ENCODE results near the gene JPH2.

Gene JPH2

GRCh38 chr20:44203161-44203560 is 16.2 kb upstream of the JPH2 start:
- DNase-seq (no peak), ATAC-seq (ENCODE audit: insufficient read depth, low read depth) (no peak)
- H3K36me3 ChIP-seq (ENCODE audit: insufficient read depth, low read length), result peaks cover 70% of the 10 kb centered on the region
- H3K27me3 ChIP-seq (ENCODE audit: insufficient read depth, low read length, poor library complexity), result no peaks in the 10 kb centered on the region
- H3K9ac ChIP-seq (ENCODE audit: low read depth, low read length), result no peak overlapping the region
- H3K4me1 ChIP-seq (ENCODE audit: insufficient read depth, low read length), result peaks cover 2% of the 10 kb centered on the region
- peaks cover 47% of the 10 kb centered on the region for H4K20me1 ChIP-seq (ENCODE audit: insufficient read depth, low read length)
- no peak overlapping the region for H3K4me2 ChIP-seq (ENCODE audit: insufficient read depth, low read length)
- no peak overlapping the region for H3K4me3 ChIP-seq (ENCODE audit: low read depth in 1 of 2, low read length in 2 of 2)
- H3K79me2 ChIP-seq (ENCODE audit: insufficient read depth, low read length), result peaks cover 61% of the 10 kb centered on the region
- no peaks in the 10 kb centered on the region for H3K9me3 ChIP-seq (ENCODE audit: insufficient read depth, low read length, severe bottlenecking)
- H2AFZ ChIP-seq (ENCODE audit: low read depth, low read length), result no peak overlapping the region
- TF ChIP-seq CTCF (IDR thresholded peaks at IDR 0.05; ENCODE audit: borderline replicate concordance, extremely low read depth, low read length, poor library complexity, severe bottlenecking), result no peak
- no peak for TF ChIP-seq EZH2 (IDR thresholded peaks at IDR 0.05; ENCODE audit: borderline replicate concordance, low read depth, low read length, severe bottlenecking)
- no peak overlapping the region for H3K27ac ChIP-seq (ENCODE audit: low read length)

DNA sequence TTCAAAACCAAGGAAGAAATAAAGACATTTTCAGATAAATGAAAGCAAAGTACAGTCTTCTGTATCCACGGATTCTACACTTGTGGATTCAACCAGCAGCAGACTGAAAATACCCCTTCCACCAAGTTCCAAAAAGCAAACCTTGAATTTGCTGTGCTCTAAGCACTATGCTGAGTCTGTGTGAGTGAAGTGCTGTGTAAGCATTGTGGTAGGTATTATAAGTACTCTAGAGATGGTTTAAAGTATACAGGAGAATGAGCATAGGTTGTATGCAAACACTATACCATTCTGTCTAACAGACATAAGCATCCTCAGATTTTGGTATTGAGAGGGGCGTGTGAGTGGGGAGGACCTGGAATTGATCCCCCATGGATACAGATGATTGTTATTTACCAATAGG is 14.0 kb upstream of the JPH2 start:
- H3K27ac ChIP-seq (ENCODE audit: low read length), result no peak overlapping the region
- H4K20me1 ChIP-seq (ENCODE audit: insufficient read depth, low read length), result peaks cover 36% of the 10 kb centered on the region
- no peaks in the 10 kb centered on the region for H3K9me3 ChIP-seq (ENCODE audit: insufficient read depth, low read length, severe bottlenecking)
- no peak overlapping the region for H3K4me2 ChIP-seq (ENCODE audit: insufficient read depth, low read length)
- H3K4me3 ChIP-seq (ENCODE audit: low read depth in 1 of 2, low read length in 2 of 2), result no peak overlapping the region
- H3K36me3 ChIP-seq (ENCODE audit: insufficient read depth, low read length), result peaks cover 83% of the 10 kb centered on the region
- peaks cover 39% of the 10 kb centered on the region for H3K79me2 ChIP-seq (ENCODE audit: insufficient read depth, low read length)
- H3K4me1 ChIP-seq (ENCODE audit: insufficient read depth, low read length), result no peaks in the 10 kb centered on the region; the same call in 1 of the 2 replicates
- no peak for DNase-seq
- no peaks in the 10 kb centered on the region for H3K27me3 ChIP-seq (ENCODE audit: insufficient read depth, low read length, poor library complexity)
- no peak overlapping the region for H3K9ac ChIP-seq (ENCODE audit: low read depth, low read length)
- no peak for ATAC-seq (ENCODE audit: insufficient read depth, low read depth)
- no peak overlapping the region for H2AFZ ChIP-seq (ENCODE audit: low read depth, low read length)
- TF ChIP-seq CTCF (IDR thresholded peaks at IDR 0.05; ENCODE audit: borderline replicate concordance, extremely low read depth, low read length, poor library complexity, severe bottlenecking) (no peak), EZH2 (IDR thresholded peaks at IDR 0.05; ENCODE audit: borderline replicate concordance, low read depth, low read length, severe bottlenecking) (no peak)

- no peak overlapping the region for H3K4me3 ChIP-seq (ENCODE audit: low read depth in 1 of 2, low read length in 2 of 2)
- H3K36me3 ChIP-seq (ENCODE audit: insufficient read depth, low read length), result peaks cover 79% of the 10 kb centered on the region
- peaks cover 34% of the 10 kb centered on the region for H4K20me1 ChIP-seq (ENCODE audit: insufficient read depth, low read length)
- no peaks in the 10 kb centered on the region for H3K9me3 ChIP-seq (ENCODE audit: insufficient read depth, low read length, severe bottlenecking)
- no peak overlapping the region for H3K9ac ChIP-seq (ENCODE audit: low read depth, low read length)
- ATAC-seq (ENCODE audit: insufficient read depth, low read depth) (no peak), DNase-seq (no peak)
- no peak overlapping the region for H2AFZ ChIP-seq (ENCODE audit: low read depth, low read length)
- no peaks in the 10 kb centered on the region; the same call in 1 of the 2 replicates for H3K4me1 ChIP-seq (ENCODE audit: insufficient read depth, low read length)
- TF ChIP-seq EZH2 (IDR thresholded peaks at IDR 0.05; ENCODE audit: borderline replicate concordance, low read depth, low read length, severe bottlenecking) (no peak), CTCF (IDR thresholded peaks at IDR 0.05; ENCODE audit: borderline replicate concordance, extremely low read depth, low read length, poor library complexity, severe bottlenecking) (no peak)
- peaks cover 35% of the 10 kb centered on the region for H3K79me2 ChIP-seq (ENCODE audit: insufficient read depth, low read length)
- no peaks in the 10 kb centered on the region for H3K27me3 ChIP-seq (ENCODE audit: insufficient read depth, low read length, poor library complexity)
- H3K27ac ChIP-seq (ENCODE audit: low read length), result no peak overlapping the region
- H3K4me2 ChIP-seq (ENCODE audit: insufficient read depth, low read length), result no peak overlapping the region
Measured at GRCh38 chr20:44200371-44200770, 13.4 kb upstream of the JPH2 start.

DNA sequence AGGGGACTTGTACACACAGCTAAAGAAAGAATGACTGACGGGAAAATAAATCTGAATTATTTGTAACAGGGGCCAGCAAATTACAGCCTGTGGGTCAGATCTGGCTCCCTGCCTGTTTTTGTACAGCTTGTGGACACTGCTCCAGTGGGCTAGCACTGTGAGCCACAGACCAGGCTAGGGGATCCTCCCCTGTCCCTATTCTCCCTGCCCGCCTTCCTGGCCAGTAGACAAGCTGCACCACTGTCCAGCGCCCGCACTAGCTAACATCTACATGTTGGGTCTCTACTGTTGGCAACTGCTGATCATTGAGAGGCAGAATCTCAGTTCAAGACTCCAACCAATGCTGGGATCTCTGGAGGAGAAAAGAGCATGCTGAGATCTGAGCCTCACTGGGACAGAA is 12.9 kb upstream of the JPH2 start:
- Histone ChIP-seq H3K27ac (ENCODE audit: low read length) (no peak overlapping the region), H3K4me2 (ENCODE audit: insufficient read depth, low read length) (no peak overlapping the region), H3K27me3 (ENCODE audit: insufficient read depth, low read length, poor library complexity) (no peaks in the 10 kb centered on the region), H3K4me1 (ENCODE audit: insufficient read depth, low read length) (no peaks in the 10 kb centered on the region; the same call in 1 of the 2 replicates), H4K20me1 (ENCODE audit: insufficient read depth, low read length) (peaks cover 31% of the 10 kb centered on the region), H3K79me2 (ENCODE audit: insufficient read depth, low read length) (peaks cover 30% of the 10 kb centered on the region), H2AFZ (ENCODE audit: low read depth, low read length) (no peak overlapping the region), H3K9ac (ENCODE audit: low read depth, low read length) (no peak overlapping the region), H3K9me3 (ENCODE audit: insufficient read depth, low read length, severe bottlenecking) (no peaks in the 10 kb centered on the region), H3K36me3 (ENCODE audit: insufficient read depth, low read length) (peaks cover 75% of the 10 kb centered on the region), H3K4me3 (ENCODE audit: low read depth in 1 of 2, low read length in 2 of 2) (no peak overlapping the region)
- no peak for TF ChIP-seq EZH2 (IDR thresholded peaks at IDR 0.05; ENCODE audit: borderline replicate concordance, low read depth, low read length, severe bottlenecking)
- TF ChIP-seq CTCF (IDR thresholded peaks at IDR 0.05; ENCODE audit: borderline replicate concordance, extremely low read depth, low read length, poor library complexity, severe bottlenecking), result no peak
- DNase-seq (no peak), ATAC-seq (ENCODE audit: insufficient read depth, low read depth) (no peak)
